Measurements from ENCODE around the gene ZCCHC4.

GRCh38 chr4:25401066-25401465 is 88.5 kb downstream of the ZCCHC4 start:
- TF ChIP-seq POLR2AphosphoS5 (IDR thresholded peaks at IDR 0.05) (no peak), CTCF (IDR thresholded peaks at IDR 0.05) (no peak), EP300 (IDR thresholded peaks at IDR 0.05) (no peak)
